GM10248 (cell line): ENCODE data around the gene ZNF79.
"Not testable (repeated sequence)": the region's sequence is repeated elsewhere in the genome, so short reads cannot be mapped to it uniquely, and the experiment has no call there.

ENCODE experiments used
- CTCF ChIA-PET: fragments of 300-600 bp; sonication (Branson Sonifier 250); formaldehyde crosslinking; extraction: SDS; loops from one replicate; lab custom pipeline; 2021; ENCODE audit warnings: antibody characterized with exemption; lab: Yijun Ruan, JAX
- POLR2A ChIA-PET: fragments of 350-650 bp; sonication (Branson Sonifier 250); formaldehyde crosslinking; extraction: SDS; loops from one replicate; lab custom pipeline; 2020; ENCODE audit warnings: antibody characterized with exemption; lab: Yijun Ruan, JAX
- DNase-seq: peaks from one replicate; pipeline ENCODE4 v3.0.0; 2012; ENCODE audit errors: extremely low spot score
- CTCF ChIP-seq: IDR thresholded peaks from 2 replicates; pipeline ENCODE4 v1.5.1; 2012; ENCODE audit warnings: mild to moderate bottlenecking, low read depth; ENCODE audit errors: extremely low read depth, missing control alignments, control extremely low read depth

Gene ZNF79

GRCh38 chr9:127452691-127453090 is 28.5 kb downstream of the ZNF79 start:
- TF ChIP-seq CTCF: no peak
- ChIA-PET CTCF (interaction anchor here (2.8 kb wide), 1 partner anchor 9 kb away, joined by 7 read pairs; no protein-coding TSS in a partner anchor), POLR2A (no interaction called here)

GRCh38 chr9:127455324-127455992 is 31.3 kb downstream of the ZNF79 start:
- TF ChIP-seq CTCF: peak; percentile 55
- no peak for DNase-seq
- ChIA-PET CTCF (interaction anchor here (0.8 to 1.8 kb wide), 12 partner anchors 8 to 515 kb away, joined by 3 to 4 read pairs (median 3); no protein-coding TSS in a partner anchor), POLR2A (interaction anchor here (0.7 kb wide), 1 partner anchor 832 kb away, joined by 11 read pairs; no protein-coding TSS in a partner anchor)

More at GRCh38 chr9:127452691-127453090, 28.5 kb downstream of the ZNF79 start:
- DNase-seq: no peak

GRCh38 chr9:127457191-127457878 is 33.2 kb downstream of the ZNF79 start:
- POLR2A ChIA-PET: no interaction called here
- DNase-seq: no peak
- CTCF ChIA-PET: no interaction called here
- no peak for TF ChIP-seq CTCF

- TF ChIP-seq CTCF: no peak
- no peak for DNase-seq
- ChIA-PET CTCF (no interaction called here), POLR2A (no interaction called here)
Observed at GRCh38 chr9:127458921-127459320, 34.7 kb downstream of the ZNF79 start.

GRCh38 chr9:127463382-127463781 is 39.2 kb downstream of the ZNF79 start:
- TF ChIP-seq CTCF: no peak
- POLR2A ChIA-PET: interaction anchor here (1.2 kb wide), 1 partner anchor 13 kb away, joined by 3 read pairs; no protein-coding TSS in a partner anchor
- CTCF ChIA-PET: interaction anchor here (0.6 to 1.0 kb wide), 2 partner anchors 8 to 125 kb away, joined by 3 to 4 read pairs; no protein-coding TSS in a partner anchor
- no peak for DNase-seq

GRCh38 chr9:127463911-127464310 is 39.7 kb downstream of the ZNF79 start:
- no peak for DNase-seq
- no peak for TF ChIP-seq CTCF
- CTCF ChIA-PET: interaction anchor here (1.0 kb wide), 1 partner anchor 9 kb away, joined by 4 read pairs; no protein-coding TSS in a partner anchor
- POLR2A ChIA-PET: interaction anchor here (1.2 kb wide), 1 partner anchor 13 kb away, joined by 3 read pairs; no protein-coding TSS in a partner anchor

GRCh38 chr9:127466407-127466917 is 42.3 kb downstream of the ZNF79 start:
- DNase-seq, POLR2A ChIA-PET, CTCF ChIA-PET: not testable (repeated sequence)
